DOHH2 (cell line): Measurements from ENCODE around the gene TRIM47.

Experiments used
- H3F3A ChIP-seq: fragments of 200-600 bp; sonication (generic), shearing (Covaris generic); 2 replicates; pipeline ENCODE4 v1.6.0; 2016; ENCODE audit warnings: antibody characterized with exemption, mild to moderate bottlenecking; ENCODE audit not compliant: control insufficient read depth, insufficient read depth
- H3K27ac ChIP-seq: fragments of 200-600 bp; sonication (generic); 2 replicates; pipeline ENCODE4 v1.5.1; 2014; ENCODE audit warnings: low read depth, mild to moderate bottlenecking, low read length, moderate library complexity
- H3K27me3 ChIP-seq: fragments of 200-600 bp; sonication (generic); 2 replicates; pipeline ENCODE4 v1.6.1; 2014; ENCODE audit warnings: mild to moderate bottlenecking, low read length, mixed read lengths; ENCODE audit not compliant: control insufficient read depth
- H3K36me3 ChIP-seq: fragments of 200-600 bp; sonication (generic); 2 replicates; pipeline ENCODE4 v1.6.1; 2014; ENCODE audit warnings: mild to moderate bottlenecking, low read length, moderate library complexity, mixed read lengths; ENCODE audit not compliant: control insufficient read depth
- H3K4me1 ChIP-seq: fragments of 200-600 bp; sonication (generic); 2 replicates; pipeline ENCODE4 v1.6.1; 2014; ENCODE audit warnings: mild to moderate bottlenecking, low read length, mixed read lengths; ENCODE audit not compliant: control insufficient read depth
- H3K4me2 ChIP-seq: fragments of 200-600 bp; sonication (generic); 2 replicates; pipeline ENCODE4 v1.6.0; 2014; ENCODE audit warnings: mild to moderate bottlenecking, low read length, moderate library complexity
- H3K4me3 ChIP-seq: fragments of 200-600 bp; sonication (generic); 2 replicates; pipeline ENCODE4 v1.5.1; 2014; ENCODE audit warnings: mild to moderate bottlenecking, low read length, mixed read lengths
- H3K79me2 ChIP-seq: fragments of 200-600 bp; sonication (generic); 2 replicates; pipeline ENCODE4 v1.6.1; 2014; ENCODE audit warnings: mild to moderate bottlenecking, low read length, mixed read lengths; ENCODE audit not compliant: control insufficient read depth
- H3K9me2 ChIP-seq: fragments of 200-600 bp; sonication (generic); replicated peaks from 2 replicates; pipeline ENCODE4 v1.6.1; 2014; ENCODE audit warnings: mild to moderate bottlenecking, low read length, mixed read lengths; ENCODE audit not compliant: control insufficient read depth
- H3K9me3 ChIP-seq: fragments of 200-600 bp; sonication (generic); 2 replicates; pipeline ENCODE4 v1.6.1; 2014; ENCODE audit warnings: antibody characterized with exemption, low read length, mixed read lengths; ENCODE audit not compliant: control insufficient read depth, insufficient read depth
- H4K20me1 ChIP-seq: fragments of 200-600 bp; sonication (generic); 2 replicates; pipeline ENCODE4 v1.6.0; 2014; ENCODE audit warnings: low read depth, mild to moderate bottlenecking, antibody characterized with exemption, low read length, moderate library complexity; ENCODE audit not compliant: control insufficient read depth, insufficient read depth
- CTCF ChIP-seq: fragments of 200-600 bp; sonication (generic); IDR thresholded peaks from one replicate; pipeline ENCODE4 v1.5.1; 2014; ENCODE audit warnings: antibody characterized with exemption, mild to moderate bottlenecking, low read depth, low read length; ENCODE audit not compliant: poor library complexity, severe bottlenecking
- EZH2phosphoT487 ChIP-seq: fragments of 200-600 bp; sonication (generic); IDR thresholded peaks from 2 replicates; pipeline ENCODE4 v1.6.1; 2017; ENCODE audit warnings: borderline replicate concordance, mild to moderate bottlenecking, antibody characterized with exemption, low read length, moderate library complexity, mixed read lengths

TRIM47 gene

GRCh38 chr17:75878174-75878998 lies at the start of gene TRIM47:
TRIM47 (minus strand) TSS chr17:75878581; CDS start chr17:75878548, 33 bp downstream.
- peaks cover 15% of the 10 kb centered on the region for H3K79me2 ChIP-seq
- H3F3A ChIP-seq, result 0 out of 2 replicates have a peak, but pooled peaks cover 6% of the 10 kb centered on the region
- H4K20me1 ChIP-seq, result no peaks in the 10 kb centered on the region
- H3K9me2 ChIP-seq, result no peaks in the 10 kb centered on the region
- no peaks in the 10 kb centered on the region for H3K9me3 ChIP-seq
- peaks cover 10% of the 10 kb centered on the region for H3K36me3 ChIP-seq
- peak within 1 kb of the TSS; percentile 80 for H3K27ac ChIP-seq
- H3K4me3 ChIP-seq, result peak within 1 kb of the TSS; percentile 75
- peaks cover 11% of the 10 kb centered on the region for H3K27me3 ChIP-seq
- TF ChIP-seq EZH2phosphoT487 (no peak), CTCF (no peak)
- peaks cover 40% of the 10 kb centered on the region for H3K4me1 ChIP-seq
- peak within 1 kb of the TSS; percentile 98 for H3K4me2 ChIP-seq

- Histone ChIP-seq H3F3A (no peaks in the 10 kb centered on the region), H3K36me3 (peaks cover 5% of the 10 kb centered on the region), H3K4me1 (no peaks in the 10 kb centered on the region; the same call in 1 of the 2 replicates), H3K4me3 (no peak overlapping the region), H3K79me2 (no peaks in the 10 kb centered on the region), H3K27ac (no peak overlapping the region), H4K20me1 (no peaks in the 10 kb centered on the region), H3K4me2 (no peak overlapping the region), H3K27me3 (no peaks in the 10 kb centered on the region), H3K9me2 (no peaks in the 10 kb centered on the region), H3K9me3 (no peaks in the 10 kb centered on the region)
- TF ChIP-seq EZH2phosphoT487 (no peak), CTCF (peak; percentile 60)
Measured at GRCh38 chr17:75927286-75927922, 49.0 kb upstream of the TRIM47 start.

GRCh38 chr17:75926456-75926855 lies 48.1 kb upstream of the TRIM47 start:
- no peaks in the 10 kb centered on the region for H3K9me3 ChIP-seq
- H3K4me2 ChIP-seq, result no peak overlapping the region
- no peaks in the 10 kb centered on the region for H3K79me2 ChIP-seq
- H3K27me3 ChIP-seq, result no peaks in the 10 kb centered on the region
- no peaks in the 10 kb centered on the region for H3K9me2 ChIP-seq
- no peaks in the 10 kb centered on the region for H3F3A ChIP-seq
- no peak for TF ChIP-seq CTCF
- TF ChIP-seq EZH2phosphoT487, result no peak
- no peaks in the 10 kb centered on the region for H4K20me1 ChIP-seq
- no peak overlapping the region for H3K4me3 ChIP-seq
- H3K36me3 ChIP-seq, result peaks cover 5% of the 10 kb centered on the region
- H3K27ac ChIP-seq, result no peak overlapping the region
- H3K4me1 ChIP-seq, result no peaks in the 10 kb centered on the region; the same call in 1 of the 2 replicates
